SW 1271 (cell line): Measurements from ENCODE around the gene DLGAP1.
A peak's percentile ranks its signal among the peaks of the same experiment; 100 is the strongest.
"Not testable (repeated sequence)": the region's sequence is repeated elsewhere in the genome, so short reads cannot be mapped to it uniquely, and the experiment has no call there.

Experiments
- DNase-seq, 2 experiments: peaks; one replicate each; lab custom pipeline; 2025; lab: John Stamatoyannopoulos, UW

The DLGAP1 gene

DNA sequence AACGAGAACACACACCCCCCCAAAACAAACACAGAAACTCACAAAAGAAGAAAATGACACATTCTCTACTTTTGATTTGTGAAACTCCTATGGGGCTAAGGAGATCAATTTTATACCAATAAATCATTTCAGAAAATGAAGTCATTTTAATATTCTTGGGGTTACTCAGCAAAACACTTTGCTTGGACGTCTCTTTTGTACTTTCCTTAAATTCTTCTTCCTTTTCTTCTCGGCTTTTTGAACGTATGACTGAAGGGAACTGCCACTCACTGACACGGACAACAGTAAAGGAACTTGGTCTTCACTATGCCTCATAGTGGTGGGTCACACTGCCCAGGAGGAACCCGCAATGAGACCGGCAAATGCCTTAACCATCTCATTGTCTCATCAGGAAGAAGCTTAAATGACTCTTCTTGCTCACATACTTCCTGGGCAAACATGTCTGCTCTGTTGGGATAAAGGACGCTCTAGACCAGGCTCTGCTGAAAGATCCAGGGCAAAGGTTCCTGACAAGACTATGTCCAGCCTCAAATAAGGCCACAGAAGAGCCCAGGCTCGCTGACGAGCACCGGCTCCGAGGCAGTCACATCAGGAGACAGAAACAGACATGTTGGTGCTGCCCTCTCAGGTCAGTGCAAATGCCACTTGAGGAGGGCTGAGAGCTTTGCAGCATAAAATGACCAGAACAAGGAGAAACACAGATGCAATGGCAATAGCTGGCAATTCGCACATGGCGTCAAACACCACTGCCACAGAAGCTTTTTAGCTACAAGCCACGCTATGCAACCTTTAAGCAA lies 799.7 kb downstream of the DLGAP1 start:
- DNase-seq: no peak

DNA sequence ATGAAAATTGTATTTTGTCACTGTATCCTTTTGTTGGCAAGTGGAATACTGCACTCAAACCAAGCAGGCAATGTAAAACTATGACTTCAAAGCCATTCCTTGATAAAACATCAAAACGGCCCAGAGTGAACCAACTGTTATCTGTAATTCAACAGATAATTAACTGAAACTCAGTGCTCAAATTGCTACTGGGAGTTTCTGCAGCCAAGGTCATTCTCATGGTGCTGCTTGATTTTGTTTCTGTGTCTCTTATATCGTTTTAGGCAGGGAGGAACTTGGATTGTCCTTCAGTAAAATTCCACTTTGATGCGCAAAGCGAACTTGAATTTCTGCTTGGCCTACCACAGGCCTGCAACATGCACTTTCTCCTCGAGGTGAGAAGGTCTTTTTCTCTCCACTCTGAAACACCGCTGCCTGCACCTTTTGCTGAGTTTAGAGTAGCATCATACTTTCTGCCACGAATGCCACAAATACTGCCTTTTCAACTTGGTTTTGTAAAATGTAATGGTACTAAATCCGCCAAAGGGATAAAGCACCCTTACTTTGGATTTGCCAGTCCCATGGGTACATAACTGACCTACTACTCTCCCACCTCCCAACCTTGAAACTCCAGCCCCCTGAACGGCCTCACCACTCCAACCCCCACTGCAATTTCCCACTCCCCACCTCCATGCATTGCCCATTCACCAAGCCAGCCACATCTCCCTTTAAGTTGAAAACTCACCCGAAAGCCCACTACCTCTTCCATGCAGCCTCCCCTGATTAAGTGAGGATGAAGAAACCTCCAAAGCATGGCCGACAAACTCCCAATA lies 800.5 kb downstream of the DLGAP1 start:
- no peak for DNase-seq

DNA sequence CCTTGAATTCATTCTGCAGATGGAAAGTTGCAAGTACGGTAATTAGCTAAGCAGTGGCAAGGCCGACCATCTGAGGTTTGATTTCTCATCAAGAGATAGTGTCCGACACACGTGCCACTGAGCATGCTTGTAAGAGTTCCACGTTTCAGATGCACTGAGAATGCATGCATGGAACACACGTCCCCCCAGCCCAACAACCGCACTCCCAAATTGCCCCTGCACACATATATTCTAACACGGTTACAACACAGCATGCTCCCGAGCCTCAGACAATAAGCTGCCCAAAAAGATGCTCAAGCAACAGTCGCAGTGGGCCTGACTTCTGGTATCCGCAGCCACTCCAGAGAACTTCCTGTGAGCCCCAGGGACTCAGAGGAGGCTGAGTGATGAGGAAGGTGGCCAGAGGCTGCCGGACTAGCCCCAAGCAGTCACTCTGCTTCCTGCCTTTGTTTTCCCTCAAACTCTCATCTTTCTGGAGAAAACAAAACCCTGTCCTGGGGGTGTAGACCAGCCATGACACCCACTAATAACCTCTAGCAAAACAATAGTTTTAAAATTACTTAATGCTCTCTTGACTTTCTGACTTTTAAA lies 801.2 kb downstream of the DLGAP1 start:
- no peak for DNase-seq

DNA sequence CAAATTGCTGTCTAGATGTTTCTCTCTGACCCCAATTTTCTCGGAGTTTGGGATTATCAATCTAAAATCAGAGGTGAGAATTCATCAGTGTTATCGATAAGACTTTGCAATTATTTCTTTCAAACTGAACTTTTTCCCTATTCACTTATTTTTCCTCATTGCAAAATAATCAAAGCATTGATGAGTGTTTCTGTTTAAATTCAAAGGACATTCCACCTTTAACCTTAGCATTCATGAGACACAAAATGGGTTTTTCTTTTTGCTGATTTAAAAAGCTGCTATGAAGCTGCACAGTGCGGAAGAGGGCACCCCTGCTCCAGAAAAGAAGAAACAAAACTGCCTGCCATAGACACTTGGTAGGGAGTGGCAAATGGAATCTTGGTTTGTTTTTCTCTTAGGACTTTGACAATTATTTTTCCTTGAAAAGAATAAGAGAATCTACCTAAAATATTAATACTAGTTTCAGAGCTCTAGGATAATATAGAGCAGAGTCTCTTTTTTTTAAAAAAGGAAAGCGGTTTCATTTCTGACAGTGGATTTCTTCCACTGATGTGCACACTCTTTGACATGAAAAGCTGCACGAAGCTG lies 801.8 kb downstream of the DLGAP1 start:
- no peak for DNase-seq

DNA sequence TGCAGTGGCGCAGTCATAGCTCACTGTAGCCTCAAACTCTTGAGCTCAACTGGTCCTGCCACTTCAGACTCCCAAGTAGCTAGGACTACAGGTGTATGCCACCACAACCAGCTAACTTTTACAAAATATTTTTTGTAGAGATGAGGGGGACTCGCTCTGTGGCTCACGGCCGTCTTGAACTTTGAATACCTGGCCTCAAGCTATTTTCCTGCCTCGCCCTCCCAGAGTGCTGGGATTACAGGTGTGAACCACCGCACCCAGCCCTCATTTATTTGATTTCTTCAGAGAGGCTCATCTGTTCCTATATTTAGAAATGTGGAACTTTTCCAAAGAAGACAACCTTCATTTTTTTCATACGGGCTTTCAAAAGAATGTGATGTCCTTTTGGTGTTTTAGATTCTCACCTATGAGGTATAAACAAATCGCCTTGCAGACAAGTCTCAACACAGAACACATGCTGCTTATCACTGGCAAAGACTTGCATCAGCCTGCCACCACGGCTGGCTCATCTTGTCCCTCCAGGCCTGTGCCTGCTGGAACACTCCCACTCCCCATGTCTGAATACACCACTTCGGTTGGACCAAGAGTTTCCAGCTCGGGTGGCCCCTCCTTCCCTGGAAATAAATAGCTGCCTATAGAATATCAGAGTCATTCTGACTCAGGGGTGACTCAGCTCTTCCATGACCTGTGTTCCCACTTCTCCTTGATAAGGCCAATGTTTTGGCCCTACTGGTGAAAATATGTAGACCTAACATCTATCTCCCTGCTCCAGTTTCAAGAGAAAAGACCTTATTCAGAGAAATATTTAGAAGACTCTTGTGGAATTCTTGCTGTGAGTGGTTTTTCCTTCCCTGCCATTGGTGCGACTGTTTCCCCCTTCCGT lies 802.5 kb downstream of the DLGAP1 start:
- peak; percentile 80 to 85 for DNase-seq

DNA sequence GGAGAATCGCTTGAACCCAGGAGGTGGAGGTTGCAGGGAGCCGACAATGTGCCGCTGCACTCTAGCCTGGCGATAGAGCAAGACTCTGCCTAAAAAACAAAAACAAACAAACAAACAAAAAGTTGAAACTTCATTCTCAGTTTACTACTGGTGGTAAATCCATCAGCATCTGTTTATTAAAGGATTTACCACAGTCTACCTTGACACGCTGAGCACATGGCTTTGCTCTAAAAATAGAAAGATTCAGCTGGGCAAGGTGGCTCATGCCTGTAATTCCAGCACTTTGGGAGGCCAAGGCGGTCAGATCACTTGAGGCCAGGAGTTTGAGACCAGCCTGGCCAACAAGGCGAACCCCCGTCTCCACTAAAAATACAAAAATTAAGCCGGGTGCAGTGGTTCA lies 803.8 kb downstream of the DLGAP1 start:
- DNase-seq: no peak

DNA sequence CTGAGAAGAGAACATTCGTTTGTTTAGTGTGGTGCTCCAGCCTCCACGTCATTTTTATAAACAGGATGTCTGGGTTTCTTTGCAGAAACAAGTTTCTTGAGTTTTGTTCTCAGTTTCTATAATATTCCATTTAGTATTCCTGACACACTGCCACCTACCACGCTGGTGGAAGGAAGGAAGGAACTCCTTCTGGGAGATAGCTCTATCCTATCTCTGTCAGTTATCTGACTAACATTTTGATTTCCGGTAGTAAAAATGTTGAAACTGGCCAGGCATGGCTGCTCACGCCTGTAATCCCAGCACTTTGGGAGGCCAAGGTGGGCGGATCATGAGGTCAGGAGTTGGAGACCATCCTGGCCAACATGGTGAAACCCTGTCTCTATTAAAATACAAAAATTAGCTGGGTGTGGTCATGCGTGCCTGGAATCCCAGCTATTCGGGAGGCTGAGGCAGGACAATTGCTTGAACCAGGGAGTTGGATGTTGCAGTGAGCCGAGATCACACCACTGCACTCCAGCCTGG lies 804.5 kb downstream of the DLGAP1 start:
- not testable (repeated sequence) for DNase-seq

DNA sequence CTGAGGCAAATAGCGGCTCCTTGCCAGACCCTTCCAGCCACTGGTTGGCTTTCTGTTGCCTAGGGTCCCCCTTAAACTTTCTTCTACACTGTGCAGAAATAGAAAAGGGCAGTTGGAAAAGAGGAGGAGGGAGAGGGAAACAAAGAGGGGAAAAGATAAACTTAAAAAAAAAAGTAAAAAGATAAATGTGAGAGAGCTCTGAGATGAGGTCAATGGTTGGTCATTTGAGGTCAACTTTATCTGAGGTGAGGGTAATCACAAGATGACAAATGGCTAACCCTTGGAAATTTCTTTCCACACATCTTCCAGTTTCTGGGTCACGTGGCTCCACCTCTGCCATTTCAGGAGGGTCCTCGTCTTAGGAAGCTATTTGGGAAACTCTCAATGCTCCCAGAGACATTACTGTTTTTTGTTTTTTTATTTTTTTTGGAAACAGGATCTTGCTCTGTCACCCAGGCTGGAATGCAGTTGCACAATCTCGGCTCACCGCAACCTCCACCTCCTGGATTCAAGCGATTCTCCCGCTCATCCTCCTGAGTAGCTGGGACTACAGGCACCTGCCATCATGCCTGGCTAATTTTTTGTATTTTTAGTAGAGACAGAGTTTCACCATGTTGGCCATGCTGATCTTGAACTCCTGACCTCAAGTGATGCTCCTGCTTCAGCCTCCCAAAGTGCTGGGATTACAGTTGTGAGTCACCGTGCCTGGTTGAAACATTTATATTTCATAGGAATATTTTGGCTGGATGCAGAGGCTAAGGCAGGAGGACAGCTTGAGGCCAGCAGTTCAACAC lies 805.3 kb downstream of the DLGAP1 start:
- DNase-seq: peak; percentile 7 to 32

DNA sequence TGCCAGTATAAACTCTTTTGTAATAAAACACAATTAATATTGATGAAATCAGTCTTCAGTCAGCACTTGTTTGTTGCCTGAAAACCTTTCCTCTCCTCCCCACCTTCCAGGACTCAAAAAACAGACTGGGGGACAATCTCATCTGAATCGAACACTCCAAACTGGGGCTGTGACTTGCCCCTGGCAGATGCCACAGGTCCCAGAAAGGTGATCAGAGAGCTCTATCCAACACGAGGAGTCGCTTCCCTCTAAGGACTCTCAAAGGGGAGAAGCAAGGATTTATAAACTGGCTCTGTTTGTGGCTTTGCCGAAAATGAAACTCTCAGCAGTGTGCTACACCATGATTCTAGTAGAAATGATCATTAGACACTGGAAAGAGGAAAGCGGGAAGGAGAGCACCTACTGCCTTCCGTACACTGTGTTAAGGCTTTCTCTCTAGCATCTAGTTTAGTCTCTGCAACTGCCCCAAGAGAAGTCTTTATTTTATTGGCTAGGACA lies 805.9 kb downstream of the DLGAP1 start:
- no peak for DNase-seq

DNA sequence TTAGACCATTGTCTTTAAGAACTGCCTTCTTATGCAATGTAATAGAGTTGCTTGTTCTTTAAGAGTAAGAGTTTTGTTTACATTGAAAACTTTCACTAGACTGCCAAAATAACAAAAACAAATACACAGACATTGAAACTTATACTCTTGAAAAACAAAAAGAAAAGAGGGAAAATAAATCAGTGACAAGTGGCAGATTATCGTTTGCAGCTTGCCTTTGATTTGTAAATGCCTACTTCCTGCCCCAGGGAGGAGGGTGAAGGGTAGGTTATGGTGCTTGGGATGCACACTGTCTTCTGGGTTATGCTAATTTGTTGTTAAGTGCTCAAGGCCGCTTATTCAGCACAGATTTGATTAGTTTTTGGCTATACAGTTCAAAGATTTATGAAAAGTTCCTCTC lies 806.5 kb downstream of the DLGAP1 start:
- no peak for DNase-seq

DNA sequence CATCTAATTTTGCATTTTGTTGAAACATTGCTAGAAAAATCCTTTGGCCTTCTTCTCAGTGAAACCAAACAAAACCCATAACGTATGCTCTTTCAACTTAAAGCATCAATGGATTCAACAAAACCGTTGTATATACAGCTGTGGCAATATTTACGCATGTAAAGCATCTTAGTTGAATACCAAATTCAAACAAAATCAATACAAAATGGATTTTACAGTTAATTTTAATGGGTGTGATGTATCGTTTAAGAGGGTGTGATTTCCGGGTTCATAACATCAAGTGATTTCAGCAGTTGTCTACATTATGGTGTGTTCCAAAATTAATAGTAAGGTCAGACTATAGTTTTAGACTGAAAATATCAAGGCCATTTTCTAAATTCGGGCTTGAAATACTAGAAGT lies 806.9 kb downstream of the DLGAP1 start:
- DNase-seq: no peak

DNA sequence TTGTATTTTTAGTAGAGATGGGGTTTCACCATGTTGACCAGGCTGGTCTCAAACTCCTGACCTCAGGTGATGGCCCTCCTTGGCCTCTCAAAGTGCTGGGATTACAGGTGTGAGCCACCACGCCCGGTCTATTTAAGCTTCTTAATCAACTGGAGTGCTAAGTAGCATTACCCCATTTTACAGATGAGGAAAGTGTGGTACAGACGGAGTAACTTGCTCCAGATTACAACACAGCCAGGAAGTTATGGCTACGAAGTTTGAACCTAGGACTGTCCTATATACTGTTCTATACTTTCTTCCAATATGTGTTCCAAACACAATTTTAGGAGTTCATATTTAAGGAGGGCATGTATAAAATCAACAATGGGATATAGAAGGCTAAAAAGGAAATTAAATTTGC lies 807.5 kb downstream of the DLGAP1 start:
- DNase-seq: no peak

DNA sequence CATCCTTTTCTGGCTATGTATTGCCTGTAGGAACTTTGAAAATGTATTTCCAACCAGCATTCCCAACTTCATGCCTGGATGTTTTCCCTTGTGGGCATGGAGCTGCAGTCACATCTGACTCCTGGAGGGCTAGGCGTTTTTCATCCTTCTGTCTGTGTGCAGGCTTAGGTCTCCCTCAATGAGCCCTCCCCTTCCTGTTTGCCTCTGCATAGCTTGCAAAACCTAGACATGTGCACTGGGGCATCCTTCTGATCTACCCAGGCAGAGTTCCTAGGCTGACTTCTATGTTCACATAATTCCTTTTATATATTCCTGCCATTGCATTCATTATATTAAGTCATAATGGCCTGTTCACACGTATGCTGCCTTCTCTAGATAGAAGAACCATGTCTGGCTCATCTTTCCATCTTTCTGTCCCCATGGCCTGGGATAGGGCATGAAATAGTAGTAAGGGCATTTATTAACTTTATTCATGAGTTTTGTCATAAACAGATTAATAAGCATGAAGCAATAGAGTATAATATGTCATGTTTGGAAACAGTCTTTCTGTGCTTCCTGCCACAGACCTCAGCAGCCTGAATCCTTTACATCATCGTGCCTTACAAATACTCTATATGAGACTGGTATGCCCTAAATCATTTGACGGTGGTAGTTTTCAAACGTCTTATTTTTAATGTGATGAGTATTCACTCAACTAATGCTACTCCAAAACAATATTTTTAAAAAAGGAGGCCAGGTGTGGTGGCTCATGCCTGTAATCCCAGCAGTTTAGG lies 809.5 kb downstream of the DLGAP1 start:
- DNase-seq: no peak

DNA sequence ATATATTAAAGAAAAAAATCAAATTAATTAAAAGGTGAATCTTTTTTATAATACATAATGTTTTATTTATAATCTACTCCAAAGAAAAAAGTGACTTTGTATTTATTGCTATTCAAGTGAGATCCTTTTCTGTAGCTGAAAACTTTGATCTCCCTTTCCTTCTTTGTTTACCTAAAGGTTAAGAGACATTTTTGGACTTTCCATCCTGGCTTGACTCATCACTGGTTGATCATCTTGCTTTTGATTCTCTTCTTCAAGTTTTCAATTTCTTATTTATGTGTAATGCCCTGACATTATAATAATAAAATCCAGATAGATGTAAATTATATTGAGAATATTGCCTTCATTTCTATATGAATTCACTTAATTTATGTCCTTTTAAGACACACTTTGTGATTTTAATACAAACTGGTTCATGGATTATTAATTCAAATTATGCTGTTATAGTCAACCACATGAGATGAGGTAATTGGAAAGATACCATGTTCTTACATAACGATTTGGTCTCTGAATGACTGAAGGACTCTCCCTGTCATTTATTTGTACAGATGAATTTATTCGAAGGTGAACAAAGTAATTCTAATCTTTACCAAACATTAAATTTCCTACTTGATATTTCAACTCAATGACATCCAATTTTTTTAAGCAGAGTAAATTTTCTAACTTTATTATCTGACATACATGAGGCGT lies 820.7 kb downstream of the DLGAP1 start:
- DNase-seq: no peak

DNA sequence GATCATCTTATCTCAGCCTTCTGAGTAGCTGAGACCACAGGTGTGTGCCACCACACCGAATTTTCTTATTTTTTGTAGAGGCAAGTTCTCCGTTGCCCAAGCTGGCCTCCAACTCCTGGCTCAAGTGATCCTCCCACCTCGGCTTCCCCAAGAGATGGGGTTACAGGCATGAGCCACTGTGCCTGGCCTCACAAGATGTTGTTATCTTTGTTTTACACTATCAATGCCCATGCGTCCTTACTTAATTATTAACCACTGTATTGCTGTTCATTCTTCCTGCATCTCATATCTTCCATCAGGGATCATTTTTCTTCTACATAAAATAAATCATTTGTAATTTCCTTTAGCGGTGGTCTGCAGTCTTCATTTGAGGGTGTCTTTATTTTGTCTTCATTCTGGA lies 823.2 kb downstream of the DLGAP1 start:
- DNase-seq: no peak

DNA sequence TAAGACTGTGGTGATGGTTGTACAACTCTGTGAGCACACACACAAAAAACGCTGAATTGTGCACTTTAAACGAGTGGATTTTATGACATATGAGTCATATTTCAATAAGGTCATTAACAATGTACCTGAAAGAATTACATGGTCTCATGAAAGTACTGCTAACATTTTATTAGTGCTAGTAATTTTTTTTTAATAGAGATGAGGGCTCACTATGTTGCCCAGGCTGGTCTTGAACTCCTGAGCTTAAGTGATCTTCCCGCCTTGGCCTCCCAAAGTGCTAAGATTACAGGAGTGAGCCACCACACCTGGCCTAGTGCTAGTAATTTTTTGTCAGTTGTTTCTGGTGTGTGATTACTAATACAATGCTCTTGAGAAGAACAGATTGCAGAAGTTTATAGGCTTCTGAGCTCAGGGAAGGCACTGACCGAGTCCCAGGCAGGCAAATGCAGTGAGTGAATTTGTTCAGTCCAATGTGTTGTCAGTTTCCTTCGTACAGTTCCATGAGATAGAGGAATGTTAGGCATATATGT lies 828.1 kb downstream of the DLGAP1 start:
- DNase-seq: no peak

DNA sequence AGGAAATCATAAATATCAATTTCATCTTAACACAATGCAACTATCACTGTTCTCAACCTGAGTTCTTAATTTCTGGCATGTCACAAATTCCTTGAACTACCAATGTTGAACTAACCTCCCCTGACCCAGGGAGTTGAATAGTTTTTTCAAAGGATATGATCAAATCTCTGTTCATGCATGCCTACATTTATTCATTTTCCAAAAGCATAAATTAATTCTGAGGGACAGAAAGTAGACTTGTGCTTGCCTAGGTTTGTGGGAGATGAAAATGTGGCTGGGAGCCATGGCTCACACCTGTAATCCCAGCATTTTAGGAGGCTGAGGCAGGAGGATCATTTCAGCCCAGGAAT lies 829.4 kb downstream of the DLGAP1 start:
- no peak for DNase-seq

DNA sequence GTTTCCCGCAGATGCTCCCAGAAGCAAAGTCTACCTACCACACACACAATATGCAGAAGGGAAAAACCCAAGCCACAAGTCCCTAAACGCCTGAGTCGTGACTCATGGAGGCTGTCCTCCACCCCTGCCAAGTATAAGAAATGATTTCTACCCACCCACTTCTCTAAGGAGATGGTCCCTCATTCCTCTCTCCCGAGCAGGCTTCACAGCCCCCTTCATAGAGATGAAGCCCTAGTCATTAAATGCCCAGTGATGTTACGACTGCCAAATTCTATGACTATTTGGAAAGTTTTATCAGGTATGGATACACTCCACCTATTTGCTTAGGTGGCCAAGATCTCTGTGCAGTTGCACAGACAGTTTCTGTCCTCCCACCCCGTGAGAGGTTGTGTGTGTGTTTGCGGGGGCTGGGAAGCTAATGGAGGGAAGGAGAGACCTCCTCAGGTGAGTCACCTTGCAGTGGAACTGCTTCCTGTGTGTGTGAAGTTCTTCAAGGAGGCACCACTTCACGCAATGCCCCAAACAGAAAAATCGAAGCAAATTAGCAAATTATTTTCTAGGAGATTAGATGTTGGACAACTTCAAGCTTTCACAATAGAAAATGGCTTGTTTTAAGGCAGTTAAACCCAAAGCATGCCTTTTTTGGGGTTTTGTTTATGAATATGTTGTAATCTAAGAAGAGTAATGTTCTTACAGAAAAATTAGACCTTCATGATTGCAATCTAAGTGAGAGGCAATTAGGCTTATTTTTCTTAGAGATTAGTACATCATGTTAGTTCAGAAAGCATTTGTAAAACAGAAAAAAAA lies 830.0 kb downstream of the DLGAP1 start:
- DNase-seq: peak; percentile 43 to 82
